MCF 10A (cell line): ENCODE measurements around the gene AP1G2. TPM values are rescaled to one million over a fixed set of nuclear protein-coding genes. Genes with fewer than 3 reads are reported as not detected.
A peak's percentile ranks its signal among the peaks of the same experiment; 100 is the strongest.

Experiments used
- BruUV-seq: library from RNA; stranded (reverse); fragments of 400-500 nt; replicated peaks from 2 replicates; lab custom pipeline; 2021; lab: Mats Ljungman, UMichigan
- CTCF ChIA-PET: fragments of 300-600 bp; sonication (Branson Sonifier 250); formaldehyde crosslinking; extraction: SDS; loops from one replicate; lab custom pipeline; 2021; ENCODE audit warnings: antibody characterized with exemption, inconsistent platforms; lab: Yijun Ruan, JAX
- POLR2A ChIA-PET: fragments of 300-600, 350-650 bp; sonication (Branson Sonifier 250); formaldehyde crosslinking; extraction: SDS; loops from one replicate; lab custom pipeline; 2020; ENCODE audit warnings: antibody characterized with exemption, inconsistent platforms; lab: Yijun Ruan, JAX
- DNase-seq: peaks from one replicate; pipeline ENCODE4 v3.0.0-alpha.2; 2018; ENCODE audit not compliant: unreplicated experiment
- H3K27ac Mint-ChIP-seq: one replicate; pipeline ENCODE4 v1.8.0; 2022; ENCODE audit warnings: mild to moderate bottlenecking, low read depth, mixed read lengths; ENCODE audit not compliant: unreplicated experiment
- H3K27me3 Mint-ChIP-seq: one replicate; pipeline ENCODE4 v1.8.0; 2022; ENCODE audit warnings: mixed read lengths; ENCODE audit not compliant: insufficient read depth, unreplicated experiment
- H3K36me3 Mint-ChIP-seq: one replicate; pipeline ENCODE4 v1.8.0; 2022; ENCODE audit warnings: mild to moderate bottlenecking, moderate library complexity, mixed read lengths; ENCODE audit not compliant: insufficient read depth, unreplicated experiment
- H3K4me1 Mint-ChIP-seq: one replicate; pipeline ENCODE4 v1.8.0; 2022; ENCODE audit warnings: mixed read lengths; ENCODE audit not compliant: insufficient read depth, unreplicated experiment
- H3K4me3 Mint-ChIP-seq: one replicate; pipeline ENCODE4 v1.8.0; 2022; ENCODE audit warnings: mild to moderate bottlenecking, moderate library complexity, mixed read lengths; ENCODE audit not compliant: unreplicated experiment
- H3K9me3 Mint-ChIP-seq: one replicate; pipeline ENCODE4 v1.8.0; 2022; ENCODE audit warnings: mixed read lengths; ENCODE audit not compliant: unreplicated experiment
- intact Hi-C: fragments of 100-400 bp; cut with micrococcal nuclease; formaldehyde crosslinking; loops from 2 replicates; pipeline ENCODE4 v1.14.1; 2022
- total RNA-seq: library from RNA; stranded (reverse); gene quantifications from 2 replicates; pipeline ENCODE4 v1.2.3, GENCODE V29; 2022
- TF ChIP-seq, protein P1 (sequence below): fragments of 200-600 bp; IDR thresholded peaks from one replicate; pipeline ENCODE4 v1.8.0; 2022; ENCODE audit warnings: antibody characterized with exemption, mild to moderate bottlenecking; ENCODE audit not compliant: unreplicated experiment

AP1G2 gene
- total RNA-seq, 1 experiment from 2014 or later, result 89.2 TPM

DNA sequence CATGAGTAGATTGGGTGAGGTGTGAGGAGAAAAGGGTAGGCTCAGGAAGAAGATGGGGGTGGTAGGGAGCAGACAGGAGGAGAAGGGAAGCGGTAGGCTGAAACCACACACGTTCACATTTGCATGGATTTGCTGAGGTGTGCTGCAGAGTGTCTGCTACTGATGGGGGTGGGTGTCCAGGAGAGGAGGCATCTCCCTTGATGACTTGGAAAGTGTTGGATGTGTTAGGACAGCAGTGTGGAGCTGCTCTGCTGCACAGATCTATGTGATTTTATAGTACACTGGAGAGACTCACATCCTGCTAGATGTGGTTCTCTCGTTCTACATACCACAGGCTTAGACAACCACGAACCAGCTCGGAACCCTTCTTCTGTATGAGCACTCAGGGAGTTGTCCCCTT is 25.3 kb downstream of the AP1G2 start:
- Mint-ChIP-seq H3K36me3 (peaks cover 6% of the 10 kb centered on the region), H3K4me3 (no peak overlapping the region), H3K27me3 (no peaks in the 10 kb centered on the region), H3K9me3 (no peaks in the 10 kb centered on the region), H3K4me1 (peaks cover 10% of the 10 kb centered on the region), H3K27ac (no peak overlapping the region)
- ChIA-PET CTCF (interaction anchor here (0.7 to 2.2 kb wide), 7 partner anchors 12 to 1348 kb away, joined by 3 to 13 read pairs (median 4); no protein-coding TSS in a partner anchor), POLR2A (interaction anchor here (0.6 to 0.8 kb wide), 3 partner anchors 15 to 448 kb away, joined by 3 to 4 read pairs (median 3); no protein-coding TSS in a partner anchor)
- no TSS peak for BruUV-seq
- TF ChIP-seq, protein P1, sequence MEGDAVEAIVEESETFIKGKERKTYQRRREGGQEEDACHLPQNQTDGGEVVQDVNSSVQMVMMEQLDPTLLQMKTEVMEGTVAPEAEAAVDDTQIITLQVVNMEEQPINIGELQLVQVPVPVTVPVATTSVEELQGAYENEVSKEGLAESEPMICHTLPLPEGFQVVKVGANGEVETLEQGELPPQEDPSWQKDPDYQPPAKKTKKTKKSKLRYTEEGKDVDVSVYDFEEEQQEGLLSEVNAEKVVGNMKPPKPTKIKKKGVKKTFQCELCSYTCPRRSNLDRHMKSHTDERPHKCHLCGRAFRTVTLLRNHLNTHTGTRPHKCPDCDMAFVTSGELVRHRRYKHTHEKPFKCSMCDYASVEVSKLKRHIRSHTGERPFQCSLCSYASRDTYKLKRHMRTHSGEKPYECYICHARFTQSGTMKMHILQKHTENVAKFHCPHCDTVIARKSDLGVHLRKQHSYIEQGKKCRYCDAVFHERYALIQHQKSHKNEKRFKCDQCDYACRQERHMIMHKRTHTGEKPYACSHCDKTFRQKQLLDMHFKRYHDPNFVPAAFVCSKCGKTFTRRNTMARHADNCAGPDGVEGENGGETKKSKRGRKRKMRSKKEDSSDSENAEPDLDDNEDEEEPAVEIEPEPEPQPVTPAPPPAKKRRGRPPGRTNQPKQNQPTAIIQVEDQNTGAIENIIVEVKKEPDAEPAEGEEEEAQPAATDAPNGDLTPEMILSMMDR, result no peak
- intact Hi-C loops, result no loop called here
- no peak for DNase-seq

DNA sequence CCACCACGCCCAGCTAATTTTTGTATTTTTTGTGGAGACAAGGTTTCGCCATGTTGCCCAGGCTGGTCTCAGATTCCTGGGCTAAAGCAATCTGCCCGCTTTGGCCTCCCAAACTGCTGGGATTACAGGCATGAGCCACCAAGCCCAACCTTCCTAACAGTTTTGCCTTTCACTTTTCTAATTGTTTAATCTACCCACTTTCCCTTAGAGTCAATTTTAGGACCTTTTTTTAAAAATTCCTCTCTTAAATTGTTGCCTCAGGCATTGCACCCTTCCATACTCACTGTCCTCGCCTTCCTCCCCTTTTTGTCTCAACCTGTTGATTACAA is 27.5 kb downstream of the AP1G2 start:
- Mint-ChIP-seq H3K9me3 (no peaks in the 10 kb centered on the region), H3K27me3 (no peaks in the 10 kb centered on the region), H3K4me1 (peaks cover 10% of the 10 kb centered on the region), H3K4me3 (no peak overlapping the region), H3K36me3 (peaks cover 6% of the 10 kb centered on the region), H3K27ac (no peak overlapping the region)
- ChIA-PET CTCF (interaction anchor here (0.5 to 4.5 kb wide), 13 partner anchors 9 to 92 kb away, joined by 3 to 48 read pairs (median 5); partner anchors contain the start of gene THTPA), POLR2A (no interaction called here)
- intact Hi-C loops, result no loop called here
- TF ChIP-seq, protein P1, result no peak
- BruUV-seq, result no TSS peak
- DNase-seq, result no peak

DNA sequence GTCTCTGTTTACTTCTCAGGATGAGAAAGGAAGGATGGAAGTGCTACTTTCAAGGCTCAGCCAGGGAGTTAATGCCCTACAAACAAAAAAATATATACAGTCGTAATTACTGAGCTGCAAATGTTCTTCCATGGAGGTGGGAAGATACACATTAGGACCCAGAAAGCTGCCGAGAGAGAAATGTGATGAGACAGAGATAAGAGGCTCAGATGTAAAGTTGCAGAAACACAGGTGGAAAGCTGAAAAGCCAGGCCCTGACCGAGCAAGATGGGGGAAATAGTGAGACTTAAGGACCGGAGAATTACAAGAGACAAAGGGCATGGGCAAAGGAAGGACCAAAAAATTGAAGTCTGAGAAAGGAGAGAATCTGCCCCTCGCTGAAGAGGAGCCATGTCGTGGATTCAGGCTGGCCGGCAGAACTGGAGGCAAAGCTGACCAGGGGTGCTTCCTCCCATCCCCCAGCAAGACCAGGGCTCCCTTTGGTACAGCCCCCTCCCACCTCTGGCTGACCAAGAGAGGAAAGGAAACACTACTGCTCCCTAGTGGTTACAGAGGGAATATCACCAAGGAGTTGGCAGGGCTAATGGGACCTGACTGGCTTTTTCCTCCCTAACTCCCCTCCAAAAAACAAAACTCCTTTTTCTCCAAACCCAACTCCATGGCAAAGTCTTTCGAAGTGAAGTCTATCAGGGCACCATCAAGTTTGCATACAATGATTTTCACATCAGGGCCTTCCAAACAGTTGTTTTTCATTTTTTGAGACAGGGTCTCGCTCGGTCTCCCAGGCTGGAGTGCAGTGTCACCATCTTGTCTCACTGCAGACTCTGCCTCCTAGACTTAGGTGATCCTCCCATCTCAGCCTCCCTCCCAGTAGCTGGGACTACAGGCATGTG is 28.1 kb downstream of the AP1G2 start:
- Mint-ChIP-seq H3K27ac (no peak overlapping the region), H3K4me1 (peaks cover 10% of the 10 kb centered on the region), H3K4me3 (no peak overlapping the region), H3K9me3 (no peaks in the 10 kb centered on the region), H3K27me3 (no peaks in the 10 kb centered on the region), H3K36me3 (peaks cover 6% of the 10 kb centered on the region)
- DNase-seq, result peak; percentile 55
- BruUV-seq, result no TSS peak
- intact Hi-C loops, result no loop called here
- ChIA-PET CTCF (interaction anchor here (0.5 to 4.5 kb wide), 22 partner anchors 10 to 212 kb away, joined by 3 to 48 read pairs (median 4); partner anchors contain the start of gene THTPA), POLR2A (interaction anchor here (0.7 kb wide), 1 partner anchor 9 kb away, joined by 3 read pairs; no protein-coding TSS in a partner anchor)
- TF ChIP-seq, protein P1, result peak; percentile 69

DNA sequence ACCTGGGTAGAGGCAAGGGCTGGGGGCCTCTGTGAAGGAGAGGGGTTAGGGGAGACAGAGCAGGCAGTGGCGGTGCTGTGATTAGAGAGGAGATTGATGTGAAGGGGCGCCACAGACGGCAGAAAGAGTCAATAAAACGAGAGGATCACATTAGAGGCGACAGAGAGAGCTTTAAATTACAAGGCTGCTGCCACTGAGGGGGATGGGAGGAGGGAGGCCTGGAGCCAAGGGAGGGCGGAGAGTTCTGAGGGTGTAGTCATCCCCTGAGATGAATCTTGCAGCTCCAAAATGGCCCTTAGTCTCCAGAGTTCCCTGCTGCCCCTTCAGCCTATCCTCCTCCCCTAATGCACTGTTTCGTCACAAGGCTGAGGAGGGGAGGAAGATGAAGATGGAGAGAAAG is 28.8 kb downstream of the AP1G2 start:
- Mint-ChIP-seq H3K9me3 (no peaks in the 10 kb centered on the region), H3K4me1 (peaks cover 10% of the 10 kb centered on the region), H3K27ac (no peak overlapping the region), H3K36me3 (peaks cover 6% of the 10 kb centered on the region), H3K27me3 (no peaks in the 10 kb centered on the region), H3K4me3 (no peak overlapping the region)
- intact Hi-C loops, result no loop called here
- DNase-seq, result no peak
- POLR2A ChIA-PET, result interaction anchor here (0.7 to 1.3 kb wide), 2 partner anchors 8 to 13 kb away, joined by 3 to 4 read pairs; no protein-coding TSS in a partner anchor
- BruUV-seq, result no TSS peak
- TF ChIP-seq, protein P1, result no peak
- CTCF ChIA-PET, result interaction anchor here (0.5 to 4.5 kb wide), 16 partner anchors 10 to 212 kb away, joined by 3 to 48 read pairs (median 4); partner anchors contain the start of gene THTPA
